ENCODE data around the gene MFRP.

DNA sequence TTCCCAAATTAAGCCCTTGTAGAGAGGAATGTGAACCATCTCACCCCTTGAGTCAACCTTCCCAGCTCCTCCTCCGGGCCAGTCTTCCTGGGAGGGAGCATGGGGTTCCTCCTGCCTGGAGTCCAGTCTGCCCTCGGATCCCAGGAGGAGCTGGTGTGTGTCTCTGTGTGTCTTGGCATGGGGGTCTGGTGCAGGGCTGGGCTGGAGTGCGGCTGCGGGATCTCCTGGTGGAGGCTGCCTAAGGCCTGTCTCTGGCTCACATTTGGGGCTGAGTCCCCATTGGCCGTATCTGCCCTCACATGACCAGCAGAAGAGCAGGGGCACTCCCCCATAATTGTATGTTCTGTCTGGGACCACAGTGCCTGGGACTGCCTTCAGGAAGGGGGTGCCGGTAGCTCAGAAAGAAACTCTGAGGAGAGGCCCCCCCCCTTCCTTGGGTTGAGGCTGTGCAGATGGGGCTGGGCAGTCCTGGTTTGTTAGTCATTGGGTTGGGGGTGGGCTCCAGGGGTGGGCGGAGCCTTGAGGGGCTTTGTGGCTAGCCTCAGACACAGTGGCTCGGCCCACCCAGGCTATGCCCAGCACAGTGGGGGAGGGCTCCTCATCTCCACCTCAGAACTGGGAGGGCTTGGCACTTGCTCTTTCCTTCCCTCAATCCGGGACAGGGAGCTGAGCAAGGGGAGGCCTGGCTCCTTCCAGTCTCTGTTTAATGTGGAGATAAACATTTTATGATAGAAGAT is 8.8 kb downstream of the MFRP start:
- TF ChIP-seq, protein P1, sequence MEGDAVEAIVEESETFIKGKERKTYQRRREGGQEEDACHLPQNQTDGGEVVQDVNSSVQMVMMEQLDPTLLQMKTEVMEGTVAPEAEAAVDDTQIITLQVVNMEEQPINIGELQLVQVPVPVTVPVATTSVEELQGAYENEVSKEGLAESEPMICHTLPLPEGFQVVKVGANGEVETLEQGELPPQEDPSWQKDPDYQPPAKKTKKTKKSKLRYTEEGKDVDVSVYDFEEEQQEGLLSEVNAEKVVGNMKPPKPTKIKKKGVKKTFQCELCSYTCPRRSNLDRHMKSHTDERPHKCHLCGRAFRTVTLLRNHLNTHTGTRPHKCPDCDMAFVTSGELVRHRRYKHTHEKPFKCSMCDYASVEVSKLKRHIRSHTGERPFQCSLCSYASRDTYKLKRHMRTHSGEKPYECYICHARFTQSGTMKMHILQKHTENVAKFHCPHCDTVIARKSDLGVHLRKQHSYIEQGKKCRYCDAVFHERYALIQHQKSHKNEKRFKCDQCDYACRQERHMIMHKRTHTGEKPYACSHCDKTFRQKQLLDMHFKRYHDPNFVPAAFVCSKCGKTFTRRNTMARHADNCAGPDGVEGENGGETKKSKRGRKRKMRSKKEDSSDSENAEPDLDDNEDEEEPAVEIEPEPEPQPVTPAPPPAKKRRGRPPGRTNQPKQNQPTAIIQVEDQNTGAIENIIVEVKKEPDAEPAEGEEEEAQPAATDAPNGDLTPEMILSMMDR (IDR thresholded peaks at IDR 0.05 in 8 of 11, conservative IDR thresholded peaks at IDR 0.05 in 3 of 11) = no peak
- TF ChIP-seq POLR2A (IDR thresholded peaks at IDR 0.05) = no peak
- no peak for TF ChIP-seq POLR2AphosphoS5 (IDR thresholded peaks at IDR 0.05)
